Ascending aorta (tissue), 2 donors: ENCODE measurements around the gene PELI1. TPM values are rescaled to one million over a fixed set of nuclear protein-coding genes. Genes with fewer than 3 reads are reported as not detected.

Source experiments
- DNase-seq, 2 donors: peaks; one replicate each; pipeline ENCODE4 v3.0.0-alpha.2; 2019; ENCODE audit warnings: low spot score in 2 of 2
- H3K27ac ChIP-seq, 2 donors: fragments of 200-600 bp; sonication (generic); one replicate each; pipeline ENCODE4 v1.5.1; 2016 to 2017; ENCODE audit warnings: mild to moderate bottlenecking in 1 of 2
- H3K27me3 ChIP-seq: fragments of 200-600 bp; sonication (generic); one replicate; pipeline ENCODE4 v1.5.1; 2017
- H3K36me3 ChIP-seq, 2 donors: fragments of 200-600 bp; sonication (generic); one replicate each; pipeline ENCODE4 v1.5.1; 2016
- H3K4me1 ChIP-seq, 2 donors: fragments of 200-600 bp; sonication (generic); one replicate each; pipeline ENCODE4 v1.5.1; 2016 to 2017; ENCODE audit warnings: mild to moderate bottlenecking in 1 of 2
- H3K4me3 ChIP-seq, 2 donors: fragments of 200-600 bp; sonication (generic); one replicate each; pipeline ENCODE4 v1.5.1; 2016 to 2017; ENCODE audit warnings: mild to moderate bottlenecking in 1 of 2
- H3K9me3 ChIP-seq, 2 donors: fragments of 200-600 bp; sonication (generic); one replicate each; pipeline ENCODE4 v1.5.1; 2016
- intact Hi-C: fragments of 100-400 bp; cut with DNase I; formaldehyde crosslinking; loops from one replicate; pipeline ENCODE4 v1.15.1; 2023
- total RNA-seq: library from RNA; depleted of rRNA; stranded (reverse); fragments of >200 nt; gene quantifications from one replicate; pipeline ENCODE4 v1.1.0, GENCODE V29; 2016
- TF ChIP-seq, protein P1 (sequence below), 3 experiments: fragments of 200-600 bp in 2 of 3; fragments of 450-650 bp in 1 of 3; sonication (generic) in 2 of 3; IDR thresholded peaks; one replicate each; pipeline ENCODE4 v1.5.1; 2016 to 2019; ENCODE audit warnings: antibody characterized with exemption in 3 of 3, mild to moderate bottlenecking in 1 of 3, moderate library complexity in 1 of 3

Gene PELI1
- total RNA-seq, 1 donor from 2014 or later: 140 TPM

DNA sequence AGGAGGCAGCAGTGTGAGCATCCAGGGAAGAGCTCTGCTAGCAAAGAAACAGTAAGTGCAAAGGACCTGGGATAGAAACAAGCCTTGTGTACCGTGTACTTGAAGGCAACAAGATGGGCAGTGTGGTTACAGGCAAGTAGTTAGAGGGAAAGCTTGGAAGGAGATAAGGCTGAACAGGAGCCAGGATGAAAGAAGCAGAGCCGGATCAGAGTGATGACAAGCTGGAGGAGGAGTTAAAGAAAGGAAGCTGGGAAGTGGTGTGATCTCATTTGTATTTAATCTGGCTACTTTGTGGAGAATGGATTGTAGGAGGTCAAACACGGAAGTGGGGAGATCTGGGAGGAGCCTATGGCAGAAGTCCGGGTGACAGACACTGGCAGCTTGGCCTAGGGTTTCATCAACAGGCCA, 80.3 kb downstream of the PELI1 start:
- H3K36me3 ChIP-seq: no peaks in the 10 kb centered on the region
- TF ChIP-seq, protein P1, sequence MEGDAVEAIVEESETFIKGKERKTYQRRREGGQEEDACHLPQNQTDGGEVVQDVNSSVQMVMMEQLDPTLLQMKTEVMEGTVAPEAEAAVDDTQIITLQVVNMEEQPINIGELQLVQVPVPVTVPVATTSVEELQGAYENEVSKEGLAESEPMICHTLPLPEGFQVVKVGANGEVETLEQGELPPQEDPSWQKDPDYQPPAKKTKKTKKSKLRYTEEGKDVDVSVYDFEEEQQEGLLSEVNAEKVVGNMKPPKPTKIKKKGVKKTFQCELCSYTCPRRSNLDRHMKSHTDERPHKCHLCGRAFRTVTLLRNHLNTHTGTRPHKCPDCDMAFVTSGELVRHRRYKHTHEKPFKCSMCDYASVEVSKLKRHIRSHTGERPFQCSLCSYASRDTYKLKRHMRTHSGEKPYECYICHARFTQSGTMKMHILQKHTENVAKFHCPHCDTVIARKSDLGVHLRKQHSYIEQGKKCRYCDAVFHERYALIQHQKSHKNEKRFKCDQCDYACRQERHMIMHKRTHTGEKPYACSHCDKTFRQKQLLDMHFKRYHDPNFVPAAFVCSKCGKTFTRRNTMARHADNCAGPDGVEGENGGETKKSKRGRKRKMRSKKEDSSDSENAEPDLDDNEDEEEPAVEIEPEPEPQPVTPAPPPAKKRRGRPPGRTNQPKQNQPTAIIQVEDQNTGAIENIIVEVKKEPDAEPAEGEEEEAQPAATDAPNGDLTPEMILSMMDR (IDR thresholded peaks at IDR 0.05): no peak
- H3K27ac ChIP-seq: peak overlapping the region; percentile 32 to 79
- DNase-seq: peak in 1 of 2 donors; percentile 65
- peaks cover 0 to 8% of the 10 kb centered on the region in 2 donors for H3K4me1 ChIP-seq
- H3K4me3 ChIP-seq: no peak overlapping the region
- no peaks in the 10 kb centered on the region for H3K27me3 ChIP-seq
- H3K9me3 ChIP-seq: no peaks in the 10 kb centered on the region
- intact Hi-C loops: loop anchor here (5.0 kb wide), 1 partner anchor 78 kb away; the partner anchor contains the start of gene PELI1

DNA sequence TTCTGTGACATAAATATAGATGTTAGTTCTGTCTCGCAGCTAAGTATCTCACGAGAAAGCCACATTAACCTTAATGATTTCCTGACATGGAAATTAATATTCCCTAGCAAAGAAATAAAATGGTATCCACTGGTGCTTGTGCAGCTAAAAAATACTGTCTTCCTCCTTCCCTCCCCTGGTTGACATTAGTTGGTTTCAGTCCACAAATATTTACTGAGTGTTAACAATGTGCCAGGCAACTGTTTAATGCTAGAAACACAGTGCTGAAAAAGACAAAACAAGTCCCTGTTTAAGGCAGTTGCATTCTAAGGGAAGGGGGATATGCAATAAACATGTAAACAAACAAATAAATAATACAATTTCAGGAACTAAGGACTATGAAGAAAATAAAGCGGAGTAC, 80.8 kb downstream of the PELI1 start:
- Histone ChIP-seq H3K4me3 (no peak overlapping the region), H3K27ac (peak overlapping the region; percentile 32 to 79), H3K9me3 (no peaks in the 10 kb centered on the region), H3K27me3 (no peaks in the 10 kb centered on the region), H3K4me1 (peaks cover 0 to 8% of the 10 kb centered on the region in 2 donors), H3K36me3 (no peaks in the 10 kb centered on the region)
- intact Hi-C loops: loop anchor here (5.0 kb wide), 1 partner anchor 79 kb away; the partner anchor contains the start of gene PELI1
- no peak for DNase-seq
- TF ChIP-seq, protein P1 (IDR thresholded peaks at IDR 0.05): no peak

DNA sequence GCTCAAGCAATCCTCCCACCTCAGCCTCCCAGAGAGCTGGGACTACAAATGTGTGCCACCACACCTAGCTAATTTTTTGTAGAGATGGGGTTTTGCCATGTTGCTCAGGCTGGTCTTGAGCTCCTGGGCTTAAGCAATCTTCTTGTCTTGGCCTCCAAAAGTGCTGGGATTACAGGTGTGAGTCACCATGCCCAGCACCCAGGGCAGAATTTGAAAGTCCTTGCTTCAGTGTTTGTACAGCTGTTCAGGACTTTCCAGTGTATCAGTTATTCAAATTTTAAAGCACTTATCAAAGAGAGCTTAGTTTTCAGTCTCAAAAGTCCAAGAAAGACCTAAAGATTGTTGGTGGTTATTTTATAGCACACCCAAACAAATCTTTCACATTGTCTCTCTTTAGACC, 81.4 kb downstream of the PELI1 start:
- Histone ChIP-seq H3K27ac (no peak overlapping the region), H3K4me1 (peaks cover 0 to 8% of the 10 kb centered on the region in 2 donors), H3K4me3 (no peak overlapping the region), H3K9me3 (no peaks in the 10 kb centered on the region), H3K27me3 (no peaks in the 10 kb centered on the region), H3K36me3 (no peaks in the 10 kb centered on the region)
- DNase-seq: no peak
- TF ChIP-seq, protein P1 (IDR thresholded peaks at IDR 0.05): no peak
- intact Hi-C loops: loop anchor here (5.0 kb wide), 1 partner anchor 79 kb away; the partner anchor contains the start of gene PELI1

GRCh38 chr2:64059270-64059669, 85.0 kb downstream of the PELI1 start:
- intact Hi-C loops: loop anchor here (10.0 kb wide), 1 partner anchor 426 kb away; no protein-coding TSS in a partner anchor
- peaks cover 0 to 6% of the 10 kb centered on the region in 2 donors for H3K4me1 ChIP-seq
- TF ChIP-seq, protein P1 (IDR thresholded peaks at IDR 0.05): no peak
- no peak overlapping the region for H3K27ac ChIP-seq
- no peak overlapping the region for H3K4me3 ChIP-seq
- no peaks in the 10 kb centered on the region for H3K27me3 ChIP-seq
- H3K9me3 ChIP-seq: no peaks in the 10 kb centered on the region
- DNase-seq: no peak
- no peaks in the 10 kb centered on the region for H3K36me3 ChIP-seq

GRCh38 chr2:64056021-64056420, 88.2 kb downstream of the PELI1 start:
- TF ChIP-seq, protein P1 (IDR thresholded peaks at IDR 0.05): no peak
- intact Hi-C loops: loop anchor here (10.0 kb wide), 1 partner anchor 429 kb away; no protein-coding TSS in a partner anchor
- H3K27ac ChIP-seq: no peak overlapping the region
- H3K9me3 ChIP-seq: no peaks in the 10 kb centered on the region
- no peak for DNase-seq
- no peaks in the 10 kb centered on the region for H3K36me3 ChIP-seq
- no peaks in the 10 kb centered on the region for H3K4me1 ChIP-seq
- no peaks in the 10 kb centered on the region for H3K27me3 ChIP-seq
- no peak overlapping the region for H3K4me3 ChIP-seq
